ENCODE data around the gene KCNJ18. TPM values are rescaled to one million over a fixed set of nuclear protein-coding genes. Genes with fewer than 3 reads are reported as not detected.
"Not testable (repeated sequence)": the region's sequence is repeated elsewhere in the genome, so short reads cannot be mapped to it uniquely, and the experiment has no call there.

The KCNJ18 gene
- total RNA-seq, 1 donor: not detected

GRCh38 chr17:21697508-21697860 is 5.2 kb downstream of the KCNJ18 start:
- H3K4me3 ChIP-seq (ENCODE audit: low read depth, low read length); DNase-seq (ENCODE audit: low read depth): not testable (repeated sequence)

GRCh38 chr17:21698437-21699075 is 6.2 kb downstream of the KCNJ18 start:
- DNase-seq (ENCODE audit: low read depth); H3K4me3 ChIP-seq (ENCODE audit: low read depth, low read length): not testable (repeated sequence)

DNA sequence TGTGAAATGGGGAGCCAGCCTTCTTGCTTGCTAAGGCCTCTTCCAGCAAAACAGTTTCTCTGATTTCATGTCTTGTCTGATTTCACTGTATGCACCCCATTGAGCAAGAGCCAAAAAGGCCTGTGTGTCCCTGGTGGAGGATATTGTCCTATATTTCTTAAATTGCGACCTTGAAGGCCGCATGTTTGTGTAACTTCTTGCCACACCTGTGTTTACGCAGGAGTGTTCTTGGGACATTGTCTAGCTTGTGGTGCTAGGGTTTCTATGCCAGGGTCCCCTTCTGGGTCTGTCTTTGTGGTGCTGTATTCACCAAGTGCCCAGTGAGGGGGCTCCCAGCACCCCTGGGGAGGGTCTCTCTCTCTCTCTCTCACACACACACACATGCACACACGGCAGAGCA is 6.8 kb downstream of the KCNJ18 start:
- H3K4me3 ChIP-seq (ENCODE audit: low read depth, low read length); DNase-seq (ENCODE audit: low read depth): not testable (repeated sequence)

DNA sequence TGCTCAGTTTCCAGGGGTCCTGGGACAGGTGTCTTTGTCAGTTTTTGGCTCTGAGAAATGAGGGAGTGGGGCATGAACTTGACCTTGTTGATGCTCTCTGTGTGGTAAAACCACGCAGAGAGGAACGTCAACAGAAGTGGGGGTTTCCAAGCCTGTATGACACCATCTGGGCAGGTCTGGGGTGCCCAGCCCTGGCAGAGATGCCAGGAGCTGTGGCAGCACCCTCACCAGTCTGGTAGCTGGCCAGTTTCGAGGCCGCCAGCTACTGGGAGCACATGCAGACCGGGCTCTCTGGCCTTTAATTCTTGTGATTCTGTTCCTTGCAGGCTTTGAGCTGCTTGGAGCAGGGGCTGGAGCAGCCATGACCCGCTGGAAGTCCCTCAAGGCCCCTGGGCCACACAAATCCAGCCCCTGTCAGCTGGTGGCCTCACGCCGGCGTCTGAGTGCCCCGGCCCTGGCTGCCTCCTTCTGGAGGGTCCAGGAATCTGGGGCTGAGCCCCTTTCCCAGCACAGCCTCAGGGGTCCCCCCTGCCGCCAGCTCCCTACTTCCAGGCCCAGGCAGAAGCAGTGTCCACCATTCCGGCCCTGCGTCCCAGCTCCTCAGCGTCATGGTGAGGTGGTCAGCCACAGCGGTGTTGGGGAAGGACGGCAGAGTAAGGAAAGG is 7.4 kb downstream of the KCNJ18 start:
- DNase-seq (ENCODE audit: low read depth); H3K4me3 ChIP-seq (ENCODE audit: low read depth, low read length): not testable (repeated sequence)

- H3K4me3 ChIP-seq (ENCODE audit: low read depth, low read length); DNase-seq (ENCODE audit: low read depth): not testable (repeated sequence)
Measured at GRCh38 chr17:21701090-21701489, 8.8 kb downstream of the KCNJ18 start.

GRCh38 chr17:21702029-21702428 is 9.7 kb downstream of the KCNJ18 start:
- not testable (repeated sequence) for H3K4me3 ChIP-seq (ENCODE audit: low read depth, low read length); DNase-seq (ENCODE audit: low read depth)

DNA sequence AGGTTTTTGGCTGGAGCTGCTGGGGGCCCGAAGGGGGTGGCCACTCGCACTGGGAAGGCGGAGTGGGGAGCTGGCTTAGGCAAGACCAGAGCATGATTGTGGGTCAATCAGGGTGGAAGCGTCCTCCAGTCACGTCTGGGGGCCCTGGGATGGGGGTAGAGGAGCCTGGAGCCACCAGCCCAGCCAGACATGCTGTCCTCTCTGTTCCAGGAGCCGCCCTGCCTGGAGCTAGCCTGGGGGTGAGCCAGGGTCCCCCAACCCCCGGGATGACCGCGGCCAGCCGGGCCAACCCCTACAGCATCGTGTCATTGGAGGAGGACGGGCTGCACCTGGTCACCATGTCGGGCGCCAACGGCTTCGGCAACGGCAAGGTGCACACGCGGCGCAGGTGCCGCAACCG is 10.2 kb downstream of the KCNJ18 start:
- not testable (repeated sequence) for H3K4me3 ChIP-seq (ENCODE audit: low read depth, low read length); DNase-seq (ENCODE audit: low read depth)

DNA sequence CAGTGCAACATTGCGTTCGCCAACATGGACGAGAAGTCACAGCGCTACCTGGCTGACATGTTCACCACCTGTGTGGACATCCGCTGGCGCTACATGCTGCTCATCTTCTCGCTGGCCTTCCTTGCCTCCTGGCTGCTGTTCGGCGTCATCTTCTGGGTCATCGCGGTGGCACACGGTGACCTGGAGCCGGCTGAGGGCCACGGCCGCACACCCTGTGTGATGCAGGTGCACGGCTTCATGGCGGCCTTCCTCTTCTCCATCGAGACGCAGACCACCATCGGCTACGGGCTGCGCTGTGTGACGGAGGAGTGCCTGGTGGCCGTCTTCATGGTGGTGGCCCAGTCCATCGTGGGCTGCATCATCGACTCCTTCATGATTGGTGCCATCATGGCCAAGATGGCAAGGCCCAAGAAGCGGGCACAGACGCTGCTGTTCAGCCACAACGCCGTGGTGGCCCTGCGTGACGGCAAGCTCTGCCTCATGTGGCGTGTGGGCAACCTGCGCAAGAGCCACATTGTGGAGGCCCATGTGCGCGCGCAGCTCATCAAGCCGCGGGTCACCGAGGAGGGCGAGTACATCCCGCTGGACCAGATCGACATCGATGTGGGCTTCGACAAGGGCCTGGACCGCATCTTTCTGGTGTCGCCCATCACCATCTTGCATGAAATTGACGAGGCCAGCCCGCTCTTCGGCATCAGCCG is 10.8 kb downstream of the KCNJ18 start:
- DNase-seq (ENCODE audit: low read depth); H3K4me3 ChIP-seq (ENCODE audit: low read depth, low read length): not testable (repeated sequence)

GRCh38 chr17:21703891-21704872 is 11.9 kb downstream of the KCNJ18 start:
- not testable (repeated sequence) for DNase-seq (ENCODE audit: low read depth)

DNA sequence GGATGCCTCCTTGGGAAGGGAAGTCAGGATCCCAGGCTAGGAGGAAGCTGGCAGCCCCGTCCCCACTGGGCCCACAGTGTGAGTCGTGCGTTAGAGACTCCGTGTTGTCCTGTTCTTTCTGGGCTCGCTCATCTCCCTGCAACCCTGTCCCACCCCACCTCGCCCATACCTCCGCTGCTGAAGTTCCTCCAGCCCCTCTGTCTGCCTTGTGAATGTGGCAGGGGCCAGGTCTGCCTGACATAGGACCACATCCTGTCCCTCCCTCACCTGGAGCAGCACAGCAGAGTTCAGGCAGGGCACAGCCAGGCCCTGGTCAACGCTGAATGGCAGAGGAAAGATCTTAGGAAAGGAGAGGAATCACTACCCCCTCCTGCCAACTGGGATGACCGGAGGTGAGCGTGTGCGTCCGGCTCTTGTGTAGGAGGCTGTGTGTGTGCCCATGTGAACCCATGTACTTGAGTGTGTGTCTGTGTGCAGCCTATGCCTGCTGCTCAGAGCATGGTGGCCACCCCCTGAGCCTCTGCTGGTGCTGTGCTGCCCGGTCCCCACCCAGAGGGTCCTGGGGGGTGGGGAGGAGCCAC is 12.8 kb downstream of the KCNJ18 start:
- H3K4me3 ChIP-seq (ENCODE audit: low read depth, low read length): no peak overlapping the region
- TF ChIP-seq CTCF (IDR thresholded peaks at IDR 0.05; ENCODE audit: insufficient read depth, low read depth, low read length): no peak
- no peak for DNase-seq (ENCODE audit: low read depth)

More at GRCh38 chr17:21703891-21704872, 11.9 kb downstream of the KCNJ18 start:
- H3K4me3 ChIP-seq (ENCODE audit: low read depth, low read length): not testable (repeated sequence)

DNA sequence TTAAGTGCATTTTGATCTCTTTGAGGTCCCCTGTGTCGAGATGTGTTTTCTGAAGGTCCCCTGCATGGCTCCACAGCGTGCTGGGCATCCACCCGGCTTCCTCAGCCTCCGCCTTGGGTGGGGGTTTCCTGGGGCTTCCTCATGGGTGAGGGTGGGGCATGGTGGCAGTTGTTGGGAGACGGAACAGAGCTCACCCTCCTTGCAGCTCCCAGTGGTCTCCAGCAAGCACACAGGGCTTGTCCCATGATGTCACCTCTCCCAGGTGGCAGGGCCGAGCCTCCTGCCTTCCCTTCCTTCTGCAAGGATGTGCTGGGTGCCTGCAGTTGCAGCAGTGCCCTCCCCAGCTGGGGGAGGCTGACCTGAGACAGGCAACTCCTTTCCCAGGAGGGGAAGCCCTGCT is 13.4 kb downstream of the KCNJ18 start:
- H3K4me3 ChIP-seq (ENCODE audit: low read depth, low read length); DNase-seq (ENCODE audit: low read depth): not testable (repeated sequence)

DNA sequence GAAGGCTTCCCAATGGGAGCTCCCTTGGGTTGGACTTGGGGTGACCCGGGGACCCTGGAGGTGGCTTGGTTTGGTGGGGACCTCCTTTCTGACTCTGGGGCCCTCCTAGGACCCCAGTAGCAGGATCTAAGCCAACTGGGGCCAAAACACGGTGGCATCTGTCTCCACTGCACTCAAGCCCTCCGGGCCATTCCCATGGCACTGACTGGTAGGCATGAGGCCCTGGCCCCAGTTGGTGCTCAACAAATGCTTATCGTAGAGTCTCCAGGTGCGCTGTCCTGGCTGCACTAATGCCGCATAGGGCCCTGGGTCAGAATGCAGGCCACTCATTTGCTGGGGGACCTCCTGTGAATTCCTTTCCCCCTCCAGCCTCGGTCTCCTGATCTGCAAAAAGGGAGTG is 14.2 kb downstream of the KCNJ18 start:
- not testable (repeated sequence) for H3K4me3 ChIP-seq (ENCODE audit: low read depth, low read length); DNase-seq (ENCODE audit: low read depth)

GRCh38 chr17:21707131-21707530 is 14.8 kb downstream of the KCNJ18 start:
- DNase-seq (ENCODE audit: low read depth); H3K4me3 ChIP-seq (ENCODE audit: low read depth, low read length): not testable (repeated sequence)

- DNase-seq (ENCODE audit: low read depth); H3K4me3 ChIP-seq (ENCODE audit: low read depth, low read length): not testable (repeated sequence)
Measured at GRCh38 chr17:21707711-21708611, 15.6 kb downstream of the KCNJ18 start.

GRCh38 chr17:21708612-21709535 is 16.6 kb downstream of the KCNJ18 start:
- H3K4me3 ChIP-seq (ENCODE audit: low read depth, low read length); DNase-seq (ENCODE audit: low read depth): not testable (repeated sequence)
